Superior temporal gyrus (tissue), 1 donor: ENCODE measurements around the gene STX18.

Source experiments
- DNase-seq: peaks from one replicate; pipeline ENCODE4 v3.0.0-alpha.2; 2016; ENCODE audit errors: extremely low spot score

Gene STX18

DNA sequence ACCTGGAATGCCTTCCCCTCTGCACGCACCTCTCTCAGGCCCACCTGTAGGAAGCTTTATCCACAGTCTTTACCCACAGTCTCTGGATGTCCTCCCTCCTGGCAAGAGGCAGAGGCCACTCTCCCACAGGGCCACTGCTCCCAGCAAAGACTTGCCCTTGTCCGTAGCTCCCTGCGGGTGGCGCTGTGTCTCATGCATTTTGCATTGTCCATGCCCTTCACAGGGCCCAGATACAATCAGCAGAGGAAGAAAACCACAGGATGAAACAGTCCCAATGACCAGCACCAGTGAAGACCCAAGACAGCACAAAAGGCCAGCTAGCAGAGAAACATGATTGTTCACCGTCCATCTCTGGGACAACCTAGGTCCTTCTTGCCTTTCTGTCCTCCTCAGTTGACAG is 157.0 kb downstream of the STX18 start:
- DNase-seq: no peak

DNA sequence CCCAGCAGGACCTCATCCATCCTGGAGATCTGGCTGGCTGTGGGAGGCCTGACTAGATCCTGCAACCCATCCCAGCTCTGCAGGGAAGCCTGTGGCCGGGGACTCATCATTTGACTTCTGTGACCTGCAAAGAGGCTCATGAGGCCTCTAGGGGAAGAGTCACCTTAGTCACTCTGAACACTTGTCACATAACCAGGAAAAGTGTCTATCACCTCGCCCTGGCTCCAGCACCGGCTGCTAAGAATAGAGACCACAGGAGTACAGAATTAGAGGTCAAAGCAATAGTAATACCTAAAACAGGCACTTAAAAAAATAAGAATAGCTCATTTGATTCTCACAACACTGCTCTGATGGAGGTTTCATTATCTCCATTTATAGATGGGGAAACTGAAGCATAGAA is 158.8 kb downstream of the STX18 start:
- no peak for DNase-seq

DNA sequence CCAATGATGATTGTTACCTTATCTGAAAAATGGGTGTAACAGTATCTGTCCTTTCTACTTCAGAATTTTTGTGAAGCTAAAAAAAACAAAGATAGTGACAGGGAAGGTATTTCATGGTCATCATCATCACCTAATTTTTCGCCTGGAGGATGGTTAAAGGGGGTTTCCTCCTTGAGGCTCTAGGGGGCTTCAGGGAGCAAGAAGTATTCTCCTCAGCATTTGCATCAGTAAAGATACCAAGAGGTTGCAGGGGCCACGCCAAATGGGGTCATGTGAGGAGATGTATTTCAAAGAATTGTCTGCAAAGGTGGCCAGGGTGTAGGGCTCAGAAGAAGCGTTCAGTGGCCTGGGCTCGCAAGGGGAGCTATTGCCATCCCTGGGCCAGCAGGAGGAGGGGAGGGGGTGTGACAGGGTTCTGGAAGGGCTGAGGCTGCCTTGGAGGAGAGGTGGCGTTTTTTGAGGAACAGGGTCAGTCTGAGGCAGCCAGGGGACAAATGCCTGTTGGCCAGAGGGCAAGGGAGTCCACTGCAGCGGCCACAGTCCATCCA is 162.2 kb downstream of the STX18 start:
- no peak for DNase-seq

DNA sequence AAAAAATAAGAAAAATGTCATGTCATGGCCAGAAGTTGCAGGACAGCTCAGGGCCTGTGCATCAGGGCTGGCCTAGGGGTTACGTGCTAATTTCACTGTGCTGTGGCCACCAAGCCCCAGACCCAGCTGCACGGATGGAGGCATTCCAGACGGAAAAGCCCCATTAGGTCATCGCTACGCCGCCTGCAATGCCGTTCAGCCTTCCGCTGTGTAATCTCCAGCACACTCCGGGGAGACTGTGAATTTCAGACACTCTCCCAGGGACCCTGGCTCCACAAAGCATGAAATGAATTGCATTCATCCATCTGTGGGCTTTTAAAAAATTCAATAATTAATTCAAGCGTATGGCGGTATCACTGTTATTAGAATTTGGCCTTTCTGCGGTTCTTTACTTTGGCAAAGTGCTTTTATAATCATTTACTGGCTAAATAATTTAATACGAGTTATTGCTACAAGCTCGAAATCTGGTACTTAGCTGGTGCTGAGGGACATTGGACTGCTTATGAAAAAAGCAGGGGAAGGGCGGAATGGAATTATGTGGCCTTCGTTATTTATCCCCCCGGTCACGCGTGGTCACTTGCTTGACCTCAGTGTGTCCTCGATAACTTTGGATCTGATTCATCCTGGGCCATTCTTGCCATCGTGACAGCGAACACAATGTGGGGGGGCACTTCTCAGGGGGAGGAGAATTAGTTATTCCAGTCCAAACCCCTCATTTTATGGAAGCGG is 164.0 kb downstream of the STX18 start:
- no peak for DNase-seq

DNA sequence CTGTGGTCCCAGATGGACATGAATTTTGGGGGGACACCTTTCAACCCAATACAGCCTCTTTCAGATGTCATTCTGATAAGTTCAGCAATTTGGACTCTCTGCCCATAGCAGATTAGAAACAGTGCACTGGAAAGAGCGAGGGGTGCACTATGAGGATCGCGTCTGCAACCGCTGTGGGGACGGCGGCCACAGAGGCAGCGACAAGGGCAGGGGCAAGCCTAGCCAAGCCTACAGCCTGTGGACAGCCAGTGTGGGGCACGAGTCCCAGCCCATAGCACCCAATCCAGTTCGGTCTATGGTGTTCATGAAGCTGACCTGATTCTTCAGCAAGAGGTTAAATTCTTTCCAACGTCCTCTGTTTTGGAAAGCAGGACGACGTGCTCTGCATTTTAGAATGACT is 164.7 kb downstream of the STX18 start:
- no peak for DNase-seq

DNA sequence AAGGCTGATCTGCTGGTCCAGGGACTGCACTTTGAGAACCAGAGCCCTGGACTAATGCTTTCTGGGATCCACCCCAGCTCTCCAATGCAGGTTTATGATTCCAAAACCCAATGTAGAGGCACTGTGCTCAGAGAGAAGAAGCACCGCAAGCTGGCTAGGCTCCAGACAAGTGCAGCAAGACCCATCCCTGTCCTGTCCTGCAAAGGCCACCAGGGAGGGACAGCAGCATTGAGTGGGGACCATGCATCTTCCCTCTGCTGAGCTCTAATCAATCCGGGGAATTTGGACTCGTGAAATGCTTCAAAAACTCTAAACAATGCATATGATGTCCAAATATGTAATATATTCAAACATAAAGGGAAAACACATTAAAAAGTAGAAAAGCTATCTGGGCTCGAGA is 165.8 kb downstream of the STX18 start:
- no peak for DNase-seq

DNA sequence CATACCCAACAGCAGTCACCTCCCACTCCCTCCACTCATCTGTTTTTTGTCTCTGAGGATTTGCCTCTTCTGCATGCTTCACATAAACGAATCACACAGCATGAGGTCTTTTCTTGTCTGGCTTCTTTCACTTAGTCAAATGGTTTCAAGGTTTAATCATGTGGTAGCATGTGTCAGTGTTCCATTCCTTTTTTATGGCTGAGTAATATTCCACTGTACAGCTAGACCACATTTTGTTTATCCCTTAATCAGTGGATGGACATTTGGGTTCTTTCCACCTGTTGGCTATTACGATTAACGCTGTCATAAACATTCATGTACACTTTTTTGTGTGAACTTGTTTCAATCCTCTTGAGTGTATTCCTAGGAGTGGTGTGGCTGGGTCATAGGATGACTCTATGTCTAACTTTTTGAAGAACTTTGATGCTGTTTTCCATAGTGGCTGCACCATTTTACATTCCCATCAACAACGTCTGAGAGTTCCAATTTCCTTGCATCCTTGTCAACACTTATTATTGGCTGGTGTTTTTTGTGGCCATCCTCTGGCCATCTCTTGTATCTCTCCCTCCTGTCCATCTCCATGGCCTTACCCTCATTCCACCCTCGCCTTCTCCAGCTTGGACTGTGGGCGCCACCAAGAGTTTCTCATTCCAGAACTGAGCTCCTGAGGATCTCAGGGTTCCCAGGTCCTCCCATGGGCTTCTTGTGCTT is 167.3 kb downstream of the STX18 start:
- DNase-seq: no peak
